ENCODE data around the gene CALCR.

CALCR gene

DNA sequence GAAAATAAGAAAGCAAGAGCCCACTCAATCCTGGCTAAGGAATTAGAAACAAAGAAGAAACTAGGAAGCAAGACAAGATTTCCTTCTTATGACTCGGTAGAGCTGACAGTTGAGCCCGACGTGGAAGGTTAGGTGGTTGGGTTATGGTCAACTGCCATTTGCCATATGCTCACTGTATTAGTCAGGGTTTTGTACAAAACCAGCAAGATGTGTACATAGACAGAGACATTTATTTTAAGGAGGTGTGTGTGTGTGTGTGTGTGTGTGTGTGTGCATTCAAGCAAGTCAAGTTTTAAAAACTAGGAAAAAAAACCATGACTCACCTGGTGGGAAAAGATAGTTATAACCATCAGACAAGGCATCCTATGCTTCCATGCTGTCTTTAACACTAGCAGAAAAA is 183.9 kb downstream of the CALCR start:
- DNase-seq (ENCODE audit: low read depth) = no peak
- H3K4me3 ChIP-seq (ENCODE audit: low read length) = no peak overlapping the region
- TF ChIP-seq, protein P1, sequence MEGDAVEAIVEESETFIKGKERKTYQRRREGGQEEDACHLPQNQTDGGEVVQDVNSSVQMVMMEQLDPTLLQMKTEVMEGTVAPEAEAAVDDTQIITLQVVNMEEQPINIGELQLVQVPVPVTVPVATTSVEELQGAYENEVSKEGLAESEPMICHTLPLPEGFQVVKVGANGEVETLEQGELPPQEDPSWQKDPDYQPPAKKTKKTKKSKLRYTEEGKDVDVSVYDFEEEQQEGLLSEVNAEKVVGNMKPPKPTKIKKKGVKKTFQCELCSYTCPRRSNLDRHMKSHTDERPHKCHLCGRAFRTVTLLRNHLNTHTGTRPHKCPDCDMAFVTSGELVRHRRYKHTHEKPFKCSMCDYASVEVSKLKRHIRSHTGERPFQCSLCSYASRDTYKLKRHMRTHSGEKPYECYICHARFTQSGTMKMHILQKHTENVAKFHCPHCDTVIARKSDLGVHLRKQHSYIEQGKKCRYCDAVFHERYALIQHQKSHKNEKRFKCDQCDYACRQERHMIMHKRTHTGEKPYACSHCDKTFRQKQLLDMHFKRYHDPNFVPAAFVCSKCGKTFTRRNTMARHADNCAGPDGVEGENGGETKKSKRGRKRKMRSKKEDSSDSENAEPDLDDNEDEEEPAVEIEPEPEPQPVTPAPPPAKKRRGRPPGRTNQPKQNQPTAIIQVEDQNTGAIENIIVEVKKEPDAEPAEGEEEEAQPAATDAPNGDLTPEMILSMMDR (conservative IDR thresholded peaks at IDR 0.05; ENCODE audit: low read length) = no peak

DNA sequence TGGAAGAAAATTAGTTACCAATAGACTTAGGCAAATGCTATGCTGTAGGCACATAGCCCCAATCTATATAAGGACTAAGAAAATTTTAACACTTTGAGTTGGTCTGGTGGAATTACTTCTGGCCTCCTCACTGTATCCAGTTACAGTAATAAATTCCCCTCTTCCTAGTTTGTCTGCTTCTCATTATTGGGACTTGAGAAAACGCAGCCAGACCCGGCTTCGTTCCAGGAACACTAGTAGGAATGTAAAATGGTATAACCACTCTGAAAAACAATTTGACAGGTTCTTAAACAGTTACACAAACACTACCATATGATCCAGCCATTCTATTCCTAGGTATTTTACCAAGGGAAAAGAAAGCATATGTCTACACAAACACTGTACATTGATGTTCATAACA is 192.2 kb downstream of the CALCR start:
- DNase-seq (ENCODE audit: low read depth) = peak; percentile 45
- TF ChIP-seq, protein P1 (conservative IDR thresholded peaks at IDR 0.05; ENCODE audit: low read length) = no peak
- no peak overlapping the region for H3K4me3 ChIP-seq (ENCODE audit: low read length)

DNA sequence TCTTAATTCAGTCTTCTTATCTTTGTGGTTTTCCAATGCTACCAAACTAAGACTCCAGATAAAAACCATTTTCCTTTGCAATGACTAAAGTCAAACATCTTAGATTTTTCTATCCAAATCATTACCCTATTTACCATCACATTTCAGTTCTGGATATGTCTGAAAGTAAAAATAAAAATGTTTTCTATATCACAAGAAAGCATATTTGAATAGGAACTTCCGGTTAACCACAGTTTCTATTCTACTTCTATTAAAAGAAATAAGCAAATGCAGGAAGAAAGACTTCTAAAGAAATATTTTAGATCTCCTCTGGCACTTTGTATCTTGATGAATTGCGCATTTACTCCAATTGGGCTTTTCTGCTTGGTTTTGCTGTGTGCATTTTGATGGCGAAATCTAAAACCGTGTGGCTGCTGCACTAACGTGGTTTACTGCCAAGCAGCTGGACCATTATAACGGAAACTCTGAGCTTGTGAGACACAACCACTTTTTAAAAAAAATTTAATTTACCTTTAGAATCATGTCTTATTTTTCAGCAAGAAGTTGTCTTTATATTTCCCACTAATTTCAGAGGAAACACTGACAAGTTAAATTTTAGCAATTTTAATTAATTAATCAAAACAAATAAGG is 196.3 kb downstream of the CALCR start:
- H3K4me3 ChIP-seq (ENCODE audit: low read length) = no peak overlapping the region
- TF ChIP-seq, protein P1 (conservative IDR thresholded peaks at IDR 0.05; ENCODE audit: low read length) = no peak
- no peak for DNase-seq (ENCODE audit: low read depth)

DNA sequence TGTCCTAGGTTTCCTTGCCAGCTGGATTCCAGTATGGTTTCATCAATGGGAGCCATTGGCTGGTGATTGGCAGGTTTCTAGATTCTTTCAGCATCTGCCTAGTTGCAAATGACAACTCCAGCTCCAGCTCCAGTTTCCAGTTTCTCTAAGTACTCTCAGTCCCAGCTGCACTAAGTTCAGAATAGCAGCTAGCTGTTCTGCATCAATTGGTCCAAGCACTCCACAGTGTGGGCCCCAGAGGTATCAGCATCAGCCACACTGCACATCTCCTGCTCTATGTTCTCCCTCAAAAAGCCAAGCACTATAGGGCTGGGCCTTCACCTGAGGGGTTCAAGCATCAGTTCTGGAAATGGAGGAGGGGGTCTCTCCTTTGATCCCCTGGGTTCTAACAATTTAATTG is 198.9 kb downstream of the CALCR start:
- peak; percentile 3 for DNase-seq (ENCODE audit: low read depth)
- TF ChIP-seq, protein P1 (conservative IDR thresholded peaks at IDR 0.05; ENCODE audit: low read length) = no peak
- H3K4me3 ChIP-seq (ENCODE audit: low read length) = no peak overlapping the region
